NCI-H2107 (cell line): Measurements from ENCODE around the gene NDFIP2.

ENCODE experiments used
- DNase-seq: peaks from one replicate; lab custom pipeline; 2025; lab: John Stamatoyannopoulos, UW

NDFIP2 gene, protein sequence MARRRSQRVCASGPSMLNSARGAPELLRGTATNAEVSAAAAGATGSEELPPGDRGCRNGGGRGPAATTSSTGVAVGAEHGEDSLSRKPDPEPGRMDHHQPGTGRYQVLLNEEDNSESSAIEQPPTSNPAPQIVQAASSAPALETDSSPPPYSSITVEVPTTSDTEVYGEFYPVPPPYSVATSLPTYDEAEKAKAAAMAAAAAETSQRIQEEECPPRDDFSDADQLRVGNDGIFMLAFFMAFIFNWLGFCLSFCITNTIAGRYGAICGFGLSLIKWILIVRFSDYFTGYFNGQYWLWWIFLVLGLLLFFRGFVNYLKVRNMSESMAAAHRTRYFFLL

DNA sequence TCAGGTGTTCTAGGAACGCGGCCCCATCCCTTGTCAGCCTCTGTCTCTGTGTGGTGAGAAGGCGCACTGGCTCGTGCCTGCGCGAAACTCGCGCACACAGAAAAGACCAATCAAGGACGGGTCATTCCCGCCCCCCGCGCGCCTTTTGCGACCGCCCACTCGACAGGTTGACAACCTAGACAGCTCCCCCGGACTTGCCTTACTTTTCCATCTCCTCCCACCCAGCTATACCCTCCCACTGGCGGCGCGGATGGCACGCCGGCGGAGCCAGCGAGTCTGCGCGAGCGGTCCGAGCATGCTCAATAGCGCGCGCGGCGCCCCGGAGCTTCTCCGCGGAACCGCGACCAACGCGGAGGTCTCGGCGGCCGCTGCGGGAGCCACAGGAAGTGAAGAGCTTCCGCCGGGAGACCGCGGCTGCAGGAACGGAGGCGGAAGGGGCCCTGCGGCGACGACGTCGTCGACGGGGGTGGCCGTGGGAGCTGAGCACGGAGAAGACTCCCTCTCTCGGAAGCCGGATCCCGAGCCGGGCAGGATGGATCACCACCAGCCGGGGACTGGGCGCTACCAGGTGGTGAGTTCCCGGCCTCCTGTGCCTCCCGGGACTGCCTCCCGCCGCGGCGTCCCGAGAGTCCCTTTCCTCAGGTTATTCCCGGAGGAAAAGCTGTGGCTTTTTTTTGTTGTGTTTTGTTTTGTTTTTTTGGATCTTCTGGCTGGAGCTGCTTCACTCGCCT lies at the start of gene NDFIP2:
Gene NDFIP2, plus strand, starts transcription at position 202 of the 731 bp plus-strand sequence. Its CDS starts 49 bp downstream, at position 251.
- DNase-seq: peak; percentile 65

DNA sequence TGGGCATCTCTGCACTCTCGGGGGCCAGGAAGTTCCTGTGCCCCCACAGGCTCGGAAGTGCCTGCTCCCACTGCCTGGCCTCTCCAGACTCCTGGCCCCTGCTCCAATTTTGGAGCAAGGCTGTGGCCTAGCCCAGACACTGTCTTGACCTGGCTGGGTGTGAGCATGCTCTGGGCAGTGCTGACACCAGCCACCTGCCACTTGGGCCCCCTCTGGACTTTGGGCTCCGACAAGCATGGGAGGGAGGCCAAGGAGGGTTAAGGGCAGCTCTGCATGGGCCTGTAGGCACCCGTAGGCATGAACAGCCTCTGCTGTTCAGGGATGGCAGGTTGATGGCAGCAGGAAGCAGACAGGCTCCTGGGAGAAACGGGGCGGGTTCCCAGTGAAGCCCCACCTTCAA lies 48.9 kb upstream of the NDFIP2 start:
- DNase-seq: no peak

DNA sequence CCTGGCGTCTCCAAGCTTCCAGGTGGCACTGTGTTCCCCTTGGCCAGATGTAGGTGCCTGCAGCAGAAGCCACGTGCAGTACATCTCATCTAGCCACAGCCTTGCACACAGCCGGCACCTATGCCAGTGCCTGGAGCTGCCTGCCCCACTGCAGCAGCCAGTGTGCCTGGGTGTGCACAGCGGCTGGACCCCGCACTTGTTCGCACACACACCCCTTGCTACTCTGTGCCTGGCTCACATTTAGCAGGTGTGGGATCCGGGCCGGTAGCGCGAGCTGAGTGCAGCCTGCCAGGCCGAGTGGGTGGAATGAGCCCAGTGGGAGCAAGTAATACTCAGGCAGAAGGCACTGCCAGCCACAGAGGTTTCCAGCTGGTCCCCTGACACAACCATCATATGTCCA lies 48.0 kb upstream of the NDFIP2 start:
- no peak for DNase-seq

DNA sequence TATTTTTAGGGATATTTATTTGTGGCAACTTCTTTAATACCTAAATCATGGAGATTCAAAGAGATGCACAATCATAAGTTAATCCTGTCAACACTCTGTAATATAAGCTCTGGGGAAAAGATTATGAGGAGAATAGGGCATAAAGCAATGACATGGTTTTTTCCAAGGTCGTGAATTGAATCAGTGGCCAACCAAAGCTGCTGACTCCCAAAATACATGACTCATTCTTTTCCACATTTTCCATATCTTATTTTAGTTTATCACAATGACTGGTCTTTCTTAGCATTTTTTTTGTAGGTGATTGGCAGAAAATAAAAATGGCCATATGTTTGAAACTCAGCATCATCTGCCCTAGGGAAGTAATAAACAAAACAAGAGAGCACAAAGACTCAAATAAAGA lies 46.4 kb upstream of the NDFIP2 start:
- no peak for DNase-seq

DNA sequence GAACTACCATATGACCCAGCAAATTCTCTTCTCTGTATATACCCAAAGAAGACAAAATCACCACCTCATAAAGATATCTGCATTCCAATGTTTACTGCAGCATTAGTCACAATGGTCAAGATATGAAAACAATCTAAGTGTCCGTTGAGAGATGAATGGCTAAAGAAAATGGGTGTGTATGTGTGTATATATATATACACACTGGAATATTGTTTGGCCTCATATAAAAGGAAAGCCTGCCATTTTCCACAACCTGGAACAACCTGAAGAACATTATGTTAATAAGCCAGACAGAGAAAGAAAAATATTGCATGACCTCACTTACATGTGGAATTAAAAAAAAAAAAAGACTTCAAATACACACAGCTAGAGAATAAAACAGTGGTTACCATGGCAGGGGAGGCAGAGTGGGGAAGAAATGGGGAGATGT lies 45.4 kb upstream of the NDFIP2 start:
- DNase-seq: no peak

DNA sequence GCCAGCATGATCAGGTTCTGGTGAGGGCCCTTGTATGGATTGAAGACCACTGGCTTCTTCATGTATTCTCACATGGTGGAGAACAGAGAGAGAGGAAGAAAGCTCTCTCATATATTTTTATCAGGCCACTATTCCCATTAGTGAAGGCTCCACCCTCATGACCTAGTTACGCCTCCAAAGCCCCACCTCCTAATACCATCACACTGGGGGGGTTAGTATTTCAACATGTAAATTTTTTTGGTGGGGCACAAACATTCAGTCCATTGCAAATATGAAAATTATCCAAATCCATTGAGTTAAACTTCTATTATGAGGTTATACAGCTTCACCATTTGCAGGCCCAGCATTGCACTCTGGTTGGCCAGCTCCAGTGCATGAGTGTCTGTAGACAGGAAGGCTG lies 41.7 kb upstream of the NDFIP2 start:
- no peak for DNase-seq

DNA sequence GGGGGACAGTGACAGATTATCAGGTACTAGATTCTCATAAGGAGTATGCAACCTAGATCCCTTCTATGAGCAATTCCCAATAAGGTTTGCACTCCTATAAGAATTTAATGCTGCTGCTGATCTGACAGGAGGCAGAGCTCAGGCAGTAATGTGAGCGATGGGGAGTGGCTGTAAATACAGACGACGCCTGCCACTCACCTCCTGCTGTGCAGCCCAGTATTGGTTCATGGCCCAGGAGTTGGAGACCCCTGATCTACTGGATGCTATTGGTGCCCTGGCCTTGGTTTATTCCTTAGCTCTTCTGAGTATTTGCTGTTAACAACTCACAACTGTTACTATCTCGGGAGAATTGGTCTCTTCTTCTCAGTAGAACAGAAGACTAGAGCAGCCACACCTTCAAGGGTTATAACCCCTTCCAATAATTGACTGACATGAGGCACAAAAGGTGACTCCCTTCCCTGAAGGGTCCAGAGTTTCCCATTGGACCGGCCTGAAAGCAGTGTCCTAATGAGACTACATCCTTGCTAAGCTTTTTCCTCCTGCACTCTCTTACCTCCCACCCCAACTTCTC lies 39.9 kb upstream of the NDFIP2 start:
- DNase-seq: no peak

DNA sequence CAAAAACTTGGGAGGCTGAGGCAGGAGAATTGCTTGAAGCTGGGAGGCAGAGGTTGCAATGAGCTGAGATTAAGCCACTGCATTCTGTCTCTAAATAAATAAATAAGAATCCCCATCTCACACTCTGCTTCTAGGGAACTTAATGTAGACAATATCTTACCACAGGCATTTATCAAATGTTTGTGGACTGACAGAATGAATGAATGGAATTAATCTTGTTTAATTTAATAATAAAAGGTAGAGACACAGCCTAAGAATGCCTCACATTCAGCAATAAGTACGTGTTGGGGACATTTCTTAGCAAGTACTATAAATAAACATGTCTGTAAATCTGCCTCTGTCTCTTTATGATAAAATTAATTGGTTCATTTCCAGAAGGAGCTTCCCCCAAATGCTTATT lies 38.7 kb upstream of the NDFIP2 start:
- no peak for DNase-seq

DNA sequence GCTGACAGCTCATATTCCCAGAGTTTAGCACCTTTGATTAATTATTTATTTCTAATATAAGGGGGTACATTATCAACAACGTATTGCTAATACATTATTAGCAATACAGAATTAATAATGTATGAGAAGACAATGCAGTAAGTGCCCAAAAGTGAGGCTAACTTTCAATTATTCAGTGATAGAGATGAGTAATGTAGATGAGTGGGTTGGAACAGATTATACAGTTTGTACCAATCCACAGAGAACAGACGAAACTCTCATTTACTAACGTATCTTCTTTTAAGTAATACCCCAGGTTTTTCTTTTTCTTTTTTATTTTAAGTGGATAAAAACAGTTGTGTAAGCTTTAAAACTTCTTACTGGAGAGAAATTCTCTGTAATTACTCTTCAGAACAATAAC lies 38.2 kb upstream of the NDFIP2 start:
- DNase-seq: no peak

DNA sequence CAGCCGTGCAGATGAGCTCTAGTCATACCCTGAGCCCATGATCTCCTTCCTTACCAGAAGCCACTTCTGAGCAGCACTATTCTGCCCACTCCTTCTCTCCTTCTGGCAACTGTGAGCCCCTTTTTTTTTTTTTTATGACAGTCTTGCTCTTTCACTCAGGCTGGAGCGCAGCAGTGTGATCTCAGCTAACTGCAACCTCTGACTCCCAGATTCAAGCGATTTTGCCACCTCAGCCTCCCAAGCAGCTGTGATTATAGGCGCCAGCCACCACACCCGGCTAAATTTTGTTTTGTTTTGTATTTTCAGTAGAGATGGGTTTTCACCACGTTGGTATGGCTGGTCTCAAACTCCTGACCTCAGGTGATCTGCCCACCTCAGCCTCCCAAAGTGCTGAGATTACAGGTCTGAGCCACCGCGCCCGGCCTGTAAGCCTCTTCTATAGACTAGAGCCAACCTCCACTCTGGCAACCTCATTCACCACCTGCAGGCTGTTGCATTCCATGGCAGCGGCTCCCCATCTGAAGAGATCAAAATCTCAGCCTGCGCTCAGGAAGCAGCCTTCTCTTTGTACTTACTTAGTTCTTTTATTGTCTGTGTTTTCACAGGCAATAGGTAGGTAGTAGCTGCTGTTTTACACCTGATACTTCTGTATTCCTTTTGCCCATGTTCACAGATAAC lies 34.8 kb upstream of the NDFIP2 start:
- no peak for DNase-seq

DNA sequence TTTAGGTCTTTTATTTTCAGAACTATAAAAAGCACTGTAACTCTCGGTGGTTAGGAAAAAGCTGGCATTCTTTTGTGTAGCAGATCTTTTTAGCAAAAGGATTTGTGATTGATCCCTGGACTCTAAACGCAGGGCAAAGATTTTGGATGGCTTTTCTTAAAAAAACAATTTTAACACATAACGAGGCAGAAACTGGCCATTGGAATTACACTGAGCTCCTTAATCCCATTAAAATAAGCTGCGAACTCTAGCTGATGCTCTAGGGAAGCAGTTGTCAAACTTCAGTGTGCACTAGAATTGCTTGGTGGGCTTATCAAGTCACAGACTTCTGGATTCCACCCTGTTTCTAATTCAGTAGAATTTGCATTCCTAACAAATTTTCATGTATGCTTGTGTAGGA lies 33.8 kb upstream of the NDFIP2 start:
- DNase-seq: no peak

DNA sequence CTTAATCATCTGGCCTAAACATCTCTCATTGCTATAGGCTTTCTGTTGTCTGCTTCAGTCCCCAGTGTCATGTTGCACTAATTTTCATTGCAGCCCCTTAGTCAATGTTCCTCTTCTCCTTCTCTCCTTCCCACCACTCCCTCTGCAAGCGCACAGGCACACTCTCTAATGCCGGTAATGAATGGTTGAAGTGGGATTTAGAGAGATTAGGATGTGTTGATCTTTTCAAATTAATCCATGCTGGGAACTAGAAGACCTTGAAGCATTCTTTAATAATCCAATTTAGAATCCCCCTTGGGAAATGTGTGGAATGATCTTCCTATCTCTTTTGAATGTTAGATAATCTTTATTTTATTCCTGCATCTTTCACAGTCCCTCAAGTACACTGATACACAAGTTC lies 33.2 kb upstream of the NDFIP2 start:
- no peak for DNase-seq

DNA sequence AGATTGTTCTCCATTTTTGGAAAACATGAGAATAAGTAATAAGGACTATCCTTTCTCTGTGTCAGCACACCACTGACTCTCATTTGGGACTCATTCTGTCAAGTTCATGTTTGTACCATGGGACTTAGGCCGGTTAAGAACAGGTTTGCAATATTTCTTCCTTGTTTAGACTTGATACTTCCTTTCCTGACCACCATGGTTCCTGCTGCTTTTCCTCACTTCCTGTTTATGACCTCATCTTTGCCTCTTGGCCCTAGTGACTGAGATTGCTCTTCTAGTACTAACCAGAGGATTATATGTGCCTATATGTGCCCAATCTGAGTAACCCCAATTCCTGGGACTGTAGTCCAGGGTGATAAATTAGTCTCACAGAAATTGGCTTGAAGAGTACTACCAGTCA lies 32.5 kb upstream of the NDFIP2 start:
- DNase-seq: no peak

DNA sequence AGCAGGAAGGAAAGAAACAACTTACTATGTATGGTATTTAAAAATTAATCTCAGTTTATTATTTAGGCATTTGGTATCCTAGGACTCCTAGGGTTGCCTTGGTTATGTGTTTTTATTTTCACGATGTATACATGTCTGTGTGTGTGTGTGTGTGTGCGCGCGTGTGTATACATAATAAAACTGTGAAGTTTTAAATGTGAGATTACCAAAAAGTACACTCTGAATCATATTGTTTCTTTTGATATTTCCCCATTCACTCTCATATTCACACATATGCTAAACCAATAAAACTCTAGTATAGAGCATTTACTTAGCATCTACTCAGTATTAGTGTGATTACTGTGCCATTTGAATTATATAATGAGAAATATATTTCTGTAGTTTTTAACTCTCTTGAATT lies 30.8 kb upstream of the NDFIP2 start:
- no peak for DNase-seq

DNA sequence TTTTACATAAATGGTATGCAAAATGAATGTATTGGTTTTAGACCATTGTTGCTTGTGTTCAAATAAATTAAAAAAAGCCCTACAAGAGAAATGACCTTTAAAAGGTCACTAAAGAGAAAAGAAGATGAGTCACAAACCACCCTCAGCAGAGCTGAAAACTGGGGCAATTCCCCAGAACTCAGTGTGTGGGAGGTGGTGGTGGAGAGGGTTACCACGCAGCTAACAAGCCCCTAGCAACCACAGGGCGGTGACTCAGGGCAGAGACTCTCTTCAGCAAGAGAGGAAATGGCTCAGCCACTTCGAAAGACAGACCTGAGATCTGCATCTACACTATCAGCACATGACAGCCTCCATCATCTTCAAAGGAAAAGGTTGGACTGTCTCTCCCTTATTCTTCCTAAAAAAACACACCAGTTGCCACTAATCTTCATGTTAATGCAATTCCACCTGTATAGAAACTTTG lies 29.4 kb upstream of the NDFIP2 start:
- DNase-seq: no peak

DNA sequence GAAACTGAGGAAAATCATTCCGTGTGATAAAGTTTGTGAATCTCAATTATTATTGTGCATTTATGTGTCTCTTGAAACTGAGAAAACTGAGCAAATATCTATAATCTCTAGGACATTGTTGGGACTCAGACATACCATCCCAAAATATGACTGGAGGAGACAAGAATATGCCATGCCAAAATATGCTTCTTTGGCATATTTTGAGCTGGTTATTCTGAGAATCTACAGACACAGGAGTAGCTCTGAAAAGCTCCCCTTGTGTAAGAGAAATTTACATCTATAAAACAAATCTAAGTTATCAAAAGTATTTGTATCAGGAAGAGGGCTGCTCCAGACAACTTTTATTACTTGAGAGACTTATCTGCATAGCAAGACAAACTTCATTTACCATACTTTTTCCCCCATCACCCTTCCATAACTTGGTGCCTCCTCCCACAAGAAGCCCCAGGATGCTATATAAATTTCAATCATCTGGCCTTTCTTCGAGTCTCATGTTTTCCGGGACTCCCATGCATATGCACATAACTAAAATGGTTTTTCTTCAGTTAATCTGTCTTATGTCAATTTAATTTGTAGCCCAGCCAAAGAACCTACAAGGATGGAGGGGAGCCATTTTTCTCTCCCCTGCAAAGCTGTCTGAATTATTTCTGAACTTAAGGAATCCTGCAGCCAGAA lies 28.6 kb upstream of the NDFIP2 start:
- DNase-seq: no peak

DNA sequence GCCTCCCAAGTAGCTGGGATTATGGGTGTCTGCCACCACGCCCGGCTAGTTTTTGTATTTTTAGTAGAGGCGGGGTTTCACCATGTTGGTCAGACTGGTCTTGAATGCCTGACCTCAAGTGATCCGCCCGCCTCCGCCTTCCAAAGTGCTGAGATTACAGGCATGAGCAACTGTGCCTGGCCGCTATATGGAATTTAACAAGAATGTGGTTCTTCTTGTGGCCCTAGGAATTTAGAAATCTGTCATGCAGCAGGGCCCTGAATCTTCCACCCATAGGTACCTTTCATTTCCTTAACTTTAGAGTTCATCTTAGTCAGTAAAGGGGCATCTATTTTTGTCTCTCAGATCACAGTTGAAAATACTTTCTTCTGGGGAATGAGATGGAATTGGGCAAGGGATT lies 25.6 kb upstream of the NDFIP2 start:
- no peak for DNase-seq

DNA sequence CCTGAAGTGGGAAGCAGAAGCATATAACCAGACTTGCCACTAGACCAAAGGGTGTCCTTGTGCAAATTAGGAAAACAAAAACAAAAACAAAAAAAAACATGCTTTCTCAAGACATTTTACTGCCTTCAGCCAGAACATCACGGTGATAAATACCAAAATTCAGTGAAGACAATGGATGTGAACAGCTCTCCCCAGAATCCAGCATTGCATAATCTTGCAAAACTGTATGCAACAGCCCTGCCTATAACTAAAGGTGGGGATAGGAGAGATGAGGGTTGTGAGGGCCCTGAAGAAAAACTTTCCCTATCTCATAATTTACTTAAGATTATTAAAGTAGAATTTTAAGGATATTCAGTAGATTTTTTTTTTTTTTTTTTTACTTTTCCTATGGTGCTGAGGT lies 24.9 kb upstream of the NDFIP2 start:
- DNase-seq: no peak

DNA sequence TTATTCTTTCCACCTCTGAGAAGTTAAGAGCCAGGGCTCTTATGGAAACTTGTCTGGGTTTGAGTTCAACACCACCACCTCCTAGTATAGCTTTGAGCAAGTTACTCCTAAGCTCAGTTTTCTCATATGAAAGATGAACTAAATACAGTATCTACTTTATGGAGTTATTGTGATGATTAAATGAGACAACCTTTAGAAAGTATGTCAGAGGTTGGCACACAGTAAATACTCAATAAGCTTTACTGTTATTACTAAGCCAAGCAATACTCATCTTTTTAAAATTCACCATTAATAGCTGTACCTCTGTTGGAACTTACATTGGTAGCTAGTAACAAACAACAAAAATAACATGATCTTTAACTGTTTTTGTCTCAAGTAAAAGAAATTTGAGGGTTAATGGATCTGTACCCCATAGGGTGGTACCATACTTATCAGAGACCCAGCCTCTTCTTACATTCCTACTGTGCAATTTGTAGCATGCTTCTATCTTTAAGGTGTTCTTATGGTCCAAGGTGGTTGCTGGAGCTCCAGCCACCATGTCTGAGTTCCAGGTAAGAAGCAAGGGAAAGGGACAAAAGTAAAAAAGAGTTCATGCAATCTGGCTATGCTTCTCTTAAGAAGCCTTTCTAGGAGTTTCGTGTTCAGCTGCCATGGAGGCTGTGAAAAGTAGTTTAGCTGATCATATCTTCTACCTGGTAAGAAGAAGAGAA lies 24.1 kb upstream of the NDFIP2 start:
- no peak for DNase-seq

DNA sequence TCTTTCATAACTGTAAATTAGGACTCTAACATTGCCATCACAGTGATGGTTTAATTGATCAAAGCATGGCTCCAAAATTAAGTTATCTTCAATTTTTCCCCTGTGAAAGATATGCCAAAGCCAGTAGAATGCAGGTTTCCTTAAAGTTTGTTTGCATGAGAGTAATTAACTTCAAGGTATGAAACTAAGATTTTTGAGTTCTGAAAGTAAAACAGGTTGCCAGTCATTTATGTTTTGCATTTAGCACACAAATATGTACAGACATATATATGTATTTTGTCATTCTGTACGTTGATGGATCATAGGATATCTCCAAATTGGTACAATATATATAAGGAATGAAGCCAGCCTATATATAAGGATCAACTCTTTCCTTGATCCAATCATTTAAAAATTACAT lies 23.6 kb upstream of the NDFIP2 start:
- DNase-seq: no peak

DNA sequence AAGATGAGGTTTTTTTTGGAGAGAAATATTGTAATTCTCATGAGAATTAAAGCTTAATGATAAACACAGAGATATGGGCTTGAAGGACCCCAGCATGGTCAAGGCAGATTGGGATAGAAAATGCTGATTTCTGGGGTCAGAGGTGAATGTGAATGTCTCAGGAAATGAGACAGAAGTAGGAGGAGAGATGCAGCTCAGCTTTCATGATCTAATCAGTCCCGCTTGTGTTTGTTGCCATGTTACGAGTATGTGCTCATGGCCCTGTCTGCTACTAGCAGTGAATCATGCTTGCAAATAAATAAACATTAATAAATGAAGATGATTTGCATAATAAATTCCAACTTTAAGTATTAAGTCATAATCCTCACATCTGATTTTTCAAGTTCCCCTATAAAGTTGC lies 23.0 kb upstream of the NDFIP2 start:
- DNase-seq: no peak
